PC-3 (cell line): ENCODE results near the gene OPN3.

ENCODE experiments used
- CTCF ChIP-seq: fragments of 300-600 bp; sonication (generic); conservative IDR thresholded peaks from 2 replicates; pipeline ENCODE4 v1.5.1; 2017; ENCODE audit warnings: antibody characterized with exemption, low read depth, mild to moderate bottlenecking, low read length
- EZH2 ChIP-seq: fragments of 300-600 bp; sonication (generic); IDR thresholded peaks from one replicate; pipeline ENCODE4 v1.6.1; 2017; ENCODE audit warnings: antibody characterized with exemption, mild to moderate bottlenecking, low read length; ENCODE audit not compliant: unreplicated experiment
- EZH2phosphoT487 ChIP-seq: fragments of 300-600 bp; sonication (generic); IDR thresholded peaks from 2 replicates; pipeline ENCODE4 v1.6.1; 2018; ENCODE audit warnings: mild to moderate bottlenecking, antibody characterized with exemption, low read length, borderline replicate concordance

GRCh38 chr1:241610056-241610815 lies 29.9 kb downstream of the OPN3 start:
- TF ChIP-seq CTCF (no peak), EZH2 (no peak), EZH2phosphoT487 (no peak)
